Activated CD8-positive, alpha-beta memory T cell treated with anti-CD3 and anti-CD28 coated beads, Interleukin-2, amount 10 ng/mL, durations not matched to agents 7 days and 5 days (primary cell): ENCODE data around the gene KCNJ18. TPM values are rescaled to one million over a fixed set of nuclear protein-coding genes. Genes with fewer than 3 reads are reported as not detected.
"Not testable (repeated sequence)": the region's sequence is repeated elsewhere in the genome, so short reads cannot be mapped to it uniquely, and the experiment has no call there.

Source experiments
- ATAC-seq: fragments of 150-1000 bp; cut with Tn5 transposase; one replicate; pipeline ENCODE4 v1.10.0; 2021; ENCODE audit warnings: moderate library complexity
- CTCF ChIA-PET: fragments of 350-600 bp; sonication (Branson Sonifier 250); formaldehyde crosslinking; loops from one replicate; lab custom pipeline; 2021; ENCODE audit warnings: antibody characterized with exemption; lab: Charles Lee
- DNase-seq: peaks from one replicate; pipeline ENCODE4 v3.0.0-alpha.2; 2020
- H3K27ac Mint-ChIP-seq: one replicate; pipeline ENCODE4 v1.8.0; 2021; ENCODE audit warnings: mild to moderate bottlenecking, mixed read lengths
- H3K27me3 Mint-ChIP-seq: one replicate; pipeline ENCODE4 v1.8.0; 2021; ENCODE audit warnings: mixed read lengths
- H3K36me3 Mint-ChIP-seq: one replicate; pipeline ENCODE4 v1.8.0; 2021; ENCODE audit warnings: mild to moderate bottlenecking, mixed read lengths
- H3K4me1 Mint-ChIP-seq: one replicate; pipeline ENCODE4 v1.8.0; 2021; ENCODE audit warnings: mixed read lengths
- H3K4me3 Mint-ChIP-seq: one replicate; pipeline ENCODE4 v1.8.0; 2021; ENCODE audit warnings: mild to moderate bottlenecking, moderate library complexity, mixed read lengths
- H3K9me3 Mint-ChIP-seq: one replicate; pipeline ENCODE4 v1.8.0; 2022; ENCODE audit warnings: low read depth, mixed read lengths
- total RNA-seq, 2 experiments: library from RNA; stranded (reverse); gene quantifications; one replicate each; pipeline ENCODE4 v1.2.3, GENCODE V29; 2021

The KCNJ18 gene
- total RNA-seq, 2 experiments from 2014 or later, result not detected

DNA sequence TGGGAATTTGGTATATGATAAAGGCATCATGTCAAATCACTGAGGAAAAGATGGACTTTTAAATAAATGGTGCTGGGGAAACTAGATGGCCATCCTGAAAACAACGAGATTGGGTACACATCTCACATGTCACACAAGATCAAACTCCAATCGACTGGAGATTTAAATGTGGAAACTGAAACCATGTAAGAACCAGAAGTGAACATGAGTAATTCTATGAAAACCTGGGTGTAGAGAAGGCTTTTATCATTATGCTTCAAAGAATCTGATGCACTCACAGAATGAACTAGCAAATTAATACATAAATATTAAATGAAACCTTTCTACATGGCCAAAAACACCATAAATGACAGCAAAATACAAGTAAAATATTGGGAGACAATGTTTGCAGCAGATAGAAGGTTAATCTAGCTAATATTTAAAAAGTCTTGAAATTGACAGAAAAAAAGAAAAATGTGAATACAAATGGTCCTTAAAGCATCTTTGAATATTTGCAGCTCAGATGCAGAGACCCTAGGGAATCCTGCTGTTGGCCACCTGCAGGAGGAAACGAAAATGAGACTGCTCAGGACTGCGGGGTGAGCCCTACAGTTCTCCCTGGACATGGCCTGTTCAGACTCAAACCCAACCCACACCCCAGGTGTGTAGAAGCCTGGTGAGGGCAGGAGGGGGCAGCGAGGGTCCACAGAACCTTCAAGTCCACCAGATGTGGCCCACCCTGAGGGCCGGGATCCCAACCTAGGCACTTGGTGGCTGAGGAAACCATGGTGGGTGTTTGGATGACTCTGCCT lies 32.1 kb downstream of the KCNJ18 start:
- H3K4me1 Mint-ChIP-seq, H3K27ac Mint-ChIP-seq, H3K9me3 Mint-ChIP-seq, H3K36me3 Mint-ChIP-seq, CTCF ChIA-PET, ATAC-seq, H3K27me3 Mint-ChIP-seq, H3K4me3 Mint-ChIP-seq, DNase-seq: not testable (repeated sequence)

DNA sequence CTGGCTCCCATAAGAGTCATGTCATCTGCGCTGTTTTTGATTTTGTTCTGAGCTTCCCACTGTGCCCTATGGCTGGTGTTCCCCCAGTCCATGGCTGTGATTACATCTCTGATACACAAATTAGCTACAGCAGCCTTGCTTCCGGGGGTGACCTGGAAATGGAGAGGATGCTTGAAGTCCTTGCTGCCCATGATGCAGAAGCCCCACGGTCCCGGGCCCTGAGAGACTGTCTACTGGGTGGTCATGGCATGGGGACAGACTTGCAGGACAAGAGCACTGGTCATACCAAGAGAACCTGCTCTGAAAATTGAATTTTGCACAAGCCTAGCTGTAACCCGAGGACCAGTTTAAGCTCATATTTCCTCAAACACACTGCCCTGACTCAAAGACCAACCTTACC lies 38.8 kb downstream of the KCNJ18 start:
- peak; percentile 4 for DNase-seq
- H3K27me3 Mint-ChIP-seq, H3K27ac Mint-ChIP-seq, H3K4me1 Mint-ChIP-seq, H3K4me3 Mint-ChIP-seq, H3K36me3 Mint-ChIP-seq, H3K9me3 Mint-ChIP-seq, CTCF ChIA-PET, ATAC-seq: not testable (repeated sequence)

DNA sequence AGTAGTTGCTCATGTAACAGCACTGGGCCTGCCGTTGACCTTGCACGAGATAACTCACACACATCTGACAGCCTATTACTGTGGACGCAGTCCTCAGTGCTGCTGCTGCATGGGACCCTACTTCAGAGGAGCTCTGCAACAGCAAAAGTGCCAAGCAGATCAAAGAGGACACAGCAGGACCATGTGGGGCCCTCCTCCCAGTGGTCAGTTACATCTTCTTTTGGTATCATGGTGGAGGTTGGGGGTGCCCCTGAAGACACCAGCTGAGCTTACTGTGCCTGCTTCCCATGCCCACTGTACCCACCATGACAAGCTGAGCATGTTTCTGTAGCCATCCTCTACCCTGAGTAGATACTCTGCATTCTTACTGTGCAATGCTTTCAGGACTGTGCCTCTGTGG lies 41.6 kb downstream of the KCNJ18 start:
- H3K9me3 Mint-ChIP-seq, DNase-seq, CTCF ChIA-PET, ATAC-seq, H3K27ac Mint-ChIP-seq, H3K4me1 Mint-ChIP-seq, H3K36me3 Mint-ChIP-seq, H3K27me3 Mint-ChIP-seq, H3K4me3 Mint-ChIP-seq: not testable (repeated sequence)

DNA sequence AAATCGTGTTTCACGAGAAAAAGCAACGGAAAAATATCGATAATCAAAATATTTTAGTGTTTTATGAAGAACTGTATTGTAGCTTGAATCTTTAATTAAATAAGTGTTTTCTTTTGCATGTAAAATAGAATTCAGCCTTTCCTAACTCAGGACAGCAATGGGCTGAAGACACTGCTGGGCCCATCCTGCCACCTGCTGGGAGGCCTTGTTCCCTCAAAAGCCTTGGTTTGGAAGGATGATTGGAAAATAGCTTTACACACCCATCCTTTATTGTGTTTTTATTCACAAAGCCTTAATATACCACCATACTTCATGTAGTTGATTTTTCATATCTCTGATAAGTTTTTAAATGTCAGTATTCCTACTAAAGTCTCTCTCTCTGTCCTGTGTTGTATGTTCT lies 43.5 kb downstream of the KCNJ18 start:
- CTCF ChIA-PET, H3K27me3 Mint-ChIP-seq, H3K9me3 Mint-ChIP-seq, DNase-seq, H3K4me3 Mint-ChIP-seq, H3K4me1 Mint-ChIP-seq, H3K27ac Mint-ChIP-seq, ATAC-seq, H3K36me3 Mint-ChIP-seq: not testable (repeated sequence)

DNA sequence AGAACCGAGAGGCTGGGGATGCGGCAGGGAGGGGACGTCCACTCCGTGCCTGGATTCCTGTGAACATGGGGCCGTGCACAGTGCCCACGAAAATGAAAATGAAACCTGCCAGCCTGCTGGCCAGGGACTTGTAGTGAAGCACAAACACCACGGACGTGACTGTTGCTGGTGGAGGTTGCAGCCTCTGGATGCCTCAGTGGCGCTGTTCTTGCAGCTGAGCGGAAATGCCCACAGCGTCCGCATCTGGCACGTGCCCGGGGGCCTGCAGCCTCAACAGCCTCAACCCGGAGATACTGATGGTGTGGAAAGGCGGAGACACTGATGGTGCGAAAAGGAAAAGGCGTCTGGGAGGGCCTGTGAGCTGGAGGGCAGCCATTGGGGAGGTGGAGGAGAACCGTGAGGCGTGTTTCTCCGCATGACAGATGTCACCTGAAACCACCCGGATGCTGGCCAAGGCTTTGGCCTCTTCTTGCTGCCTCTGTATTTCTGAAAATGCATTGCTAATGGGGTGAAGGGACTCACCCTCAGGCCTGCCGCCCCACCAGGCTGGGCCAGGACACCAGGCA lies 44.8 kb downstream of the KCNJ18 start:
- H3K9me3 Mint-ChIP-seq, H3K4me3 Mint-ChIP-seq, ATAC-seq, H3K4me1 Mint-ChIP-seq, H3K27me3 Mint-ChIP-seq, H3K36me3 Mint-ChIP-seq, H3K27ac Mint-ChIP-seq, DNase-seq, CTCF ChIA-PET: not testable (repeated sequence)

DNA sequence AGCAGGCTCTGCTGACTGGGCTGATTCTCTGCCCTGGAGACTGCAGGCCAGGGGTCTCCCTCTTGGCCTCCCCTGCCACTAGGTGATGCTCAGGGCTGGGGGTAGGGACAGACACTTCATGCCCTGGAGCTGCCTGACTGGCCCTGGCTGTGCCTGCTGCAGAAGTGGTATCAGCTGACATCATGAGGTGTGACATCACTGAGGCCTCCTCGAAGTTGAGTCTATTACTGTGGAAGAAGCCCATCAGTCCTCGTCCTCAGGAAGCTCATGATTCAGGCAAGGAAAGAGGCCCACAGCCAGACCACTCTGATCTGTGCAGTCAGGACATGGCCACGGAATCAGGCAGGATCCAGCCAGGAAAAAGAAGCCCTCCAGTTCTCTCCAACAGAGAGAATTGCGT lies 45.9 kb downstream of the KCNJ18 start:
- H3K9me3 Mint-ChIP-seq, CTCF ChIA-PET, H3K36me3 Mint-ChIP-seq, H3K4me1 Mint-ChIP-seq, H3K4me3 Mint-ChIP-seq, DNase-seq, H3K27ac Mint-ChIP-seq, ATAC-seq, H3K27me3 Mint-ChIP-seq: not testable (repeated sequence)

DNA sequence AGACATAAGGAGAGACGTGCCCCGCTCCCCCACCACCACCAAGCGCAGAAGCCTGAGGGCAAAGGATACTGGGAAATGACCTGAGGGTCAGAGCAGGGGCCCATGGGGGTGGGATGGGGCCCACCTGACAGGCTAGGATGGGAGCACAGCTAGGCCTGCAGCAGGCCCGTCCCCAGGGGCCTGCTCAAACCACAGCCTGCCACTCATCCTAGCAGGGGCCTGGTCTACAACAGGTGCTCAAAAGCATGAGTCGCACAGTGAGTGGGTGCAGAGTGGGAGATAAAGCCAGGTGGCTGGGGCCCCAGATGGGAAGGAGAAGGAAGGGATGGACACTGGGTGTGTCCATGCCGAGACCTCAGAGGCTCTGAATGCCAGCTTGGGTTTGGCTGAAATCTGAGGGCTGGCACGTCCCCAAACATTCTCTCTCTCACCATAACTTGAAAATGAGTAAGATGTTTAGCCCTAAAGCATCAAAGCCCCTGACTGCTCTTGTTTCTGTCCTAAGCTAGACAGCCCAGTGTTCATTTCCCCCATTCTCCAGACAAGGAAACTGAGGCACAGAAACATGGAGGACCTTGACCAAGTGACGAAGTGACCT lies 46.7 kb downstream of the KCNJ18 start:
- ATAC-seq, H3K27ac Mint-ChIP-seq, CTCF ChIA-PET, H3K36me3 Mint-ChIP-seq, H3K4me3 Mint-ChIP-seq, DNase-seq, H3K4me1 Mint-ChIP-seq, H3K27me3 Mint-ChIP-seq, H3K9me3 Mint-ChIP-seq: not testable (repeated sequence)

DNA sequence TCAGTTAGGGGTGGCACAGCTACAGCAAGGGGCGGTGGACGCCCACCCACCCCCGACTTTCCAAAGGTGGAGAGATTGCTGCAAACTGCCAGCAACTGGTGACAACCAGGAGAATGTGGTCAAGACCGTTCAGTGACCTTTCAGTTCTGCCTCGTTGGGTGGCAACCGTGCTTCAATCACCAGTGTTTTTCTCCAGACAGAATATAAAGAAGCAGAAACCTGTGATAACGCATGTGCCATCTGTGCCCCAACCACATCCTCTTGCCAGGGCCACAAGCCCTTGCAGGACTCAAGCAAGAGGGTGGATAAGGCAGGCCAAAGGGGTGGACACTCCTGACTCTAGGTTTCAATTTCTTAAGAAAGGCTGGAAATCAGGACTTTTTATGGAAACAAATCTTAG lies 47.2 kb downstream of the KCNJ18 start:
- CTCF ChIA-PET, H3K4me1 Mint-ChIP-seq, H3K27ac Mint-ChIP-seq, H3K36me3 Mint-ChIP-seq, H3K9me3 Mint-ChIP-seq, ATAC-seq, H3K4me3 Mint-ChIP-seq, H3K27me3 Mint-ChIP-seq, DNase-seq: not testable (repeated sequence)

DNA sequence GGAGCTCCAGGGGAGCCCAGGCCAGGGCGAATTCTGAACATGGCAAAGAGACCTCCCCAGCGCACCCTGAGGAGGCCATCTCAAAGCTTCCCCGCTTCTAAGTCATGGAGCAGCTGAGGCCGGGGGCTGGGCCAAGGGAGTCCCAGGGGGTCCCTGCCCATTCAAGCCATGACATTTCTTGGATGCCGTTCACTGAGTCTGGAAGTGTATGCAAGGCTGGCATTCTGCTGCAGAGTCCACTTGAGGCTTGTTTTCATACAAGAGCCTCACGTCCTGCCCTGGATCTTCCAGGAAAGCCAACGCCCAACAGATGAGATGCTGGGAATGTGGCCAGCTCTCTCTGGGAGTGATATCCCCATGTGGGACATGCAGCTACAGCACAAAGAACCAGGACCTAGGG lies 48.5 kb downstream of the KCNJ18 start:
- H3K36me3 Mint-ChIP-seq, H3K9me3 Mint-ChIP-seq, DNase-seq, H3K27me3 Mint-ChIP-seq, H3K4me3 Mint-ChIP-seq, CTCF ChIA-PET, H3K27ac Mint-ChIP-seq, H3K4me1 Mint-ChIP-seq, ATAC-seq: not testable (repeated sequence)

DNA sequence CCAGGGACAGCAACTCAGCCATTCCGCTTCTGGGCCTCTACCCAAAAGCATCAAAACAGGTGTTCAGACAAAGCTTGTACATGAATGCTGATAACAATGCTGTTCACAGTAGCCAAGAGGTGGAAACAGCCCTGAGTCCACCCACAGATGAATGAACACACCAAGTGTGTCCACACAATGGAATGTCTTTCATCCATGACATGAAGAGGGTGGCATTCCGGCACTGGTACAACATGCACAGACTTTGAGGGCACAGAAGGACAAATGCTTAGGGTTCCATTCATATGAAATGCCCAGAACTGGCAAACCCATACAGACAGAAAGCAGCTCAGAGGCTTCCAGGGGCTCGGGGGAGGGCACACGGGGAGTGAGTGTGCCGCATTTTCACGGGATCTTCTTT lies 49.2 kb downstream of the KCNJ18 start:
- ATAC-seq, H3K9me3 Mint-ChIP-seq, H3K27ac Mint-ChIP-seq, H3K4me3 Mint-ChIP-seq, DNase-seq, CTCF ChIA-PET, H3K4me1 Mint-ChIP-seq, H3K36me3 Mint-ChIP-seq, H3K27me3 Mint-ChIP-seq: not testable (repeated sequence)

DNA sequence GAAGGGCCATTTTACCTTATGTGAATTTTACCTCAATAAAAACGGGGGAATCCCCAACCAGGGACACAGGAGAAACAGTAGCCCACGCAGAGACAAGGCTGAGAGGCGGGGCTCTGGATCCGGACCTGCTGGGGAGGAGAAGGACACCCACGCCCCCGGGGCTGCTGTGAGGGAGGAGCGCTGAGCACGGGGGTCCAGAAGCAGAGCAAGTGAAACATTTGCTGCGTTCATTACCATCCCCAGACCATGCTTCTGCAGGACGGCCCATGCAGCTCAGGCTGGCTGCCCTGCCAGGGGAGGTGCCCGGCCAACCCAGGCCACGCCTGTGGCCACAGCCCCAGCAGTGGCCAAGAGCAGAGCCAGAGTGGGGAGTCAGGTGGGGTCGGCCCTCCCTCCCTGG lies 50.0 kb downstream of the KCNJ18 start:
- Mint-ChIP-seq H3K27ac (no peak overlapping the region), H3K27me3 (no peaks in the 10 kb centered on the region), H3K9me3 (peaks cover 2% of the 10 kb centered on the region), H3K4me1 (no peaks in the 10 kb centered on the region), H3K4me3 (no peak overlapping the region), H3K36me3 (no peaks in the 10 kb centered on the region)
- no peak for ATAC-seq
- CTCF ChIA-PET, result no interaction called here
- DNase-seq, result no peak

DNA sequence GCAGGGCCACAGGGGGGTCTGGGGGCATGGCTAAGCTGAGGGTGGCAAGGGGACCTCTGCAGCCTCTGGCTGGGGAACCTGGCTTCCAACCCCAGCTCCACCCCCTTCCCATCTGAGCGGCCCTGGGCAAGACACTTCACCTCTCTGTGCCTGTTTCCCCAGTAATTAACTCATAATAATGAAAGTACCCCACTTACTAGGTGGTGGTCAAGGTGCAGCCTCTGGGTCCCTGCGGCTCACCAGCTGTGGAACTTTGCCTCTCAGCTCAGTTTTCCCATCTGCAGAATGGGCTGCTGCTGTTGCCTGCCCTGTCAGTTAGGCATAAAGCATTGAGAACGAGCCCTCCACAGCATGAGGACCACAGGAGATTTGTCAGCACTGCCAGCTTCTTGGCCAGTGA lies 51.8 kb downstream of the KCNJ18 start:
- CTCF ChIA-PET, result not testable (repeated sequence)

DNA sequence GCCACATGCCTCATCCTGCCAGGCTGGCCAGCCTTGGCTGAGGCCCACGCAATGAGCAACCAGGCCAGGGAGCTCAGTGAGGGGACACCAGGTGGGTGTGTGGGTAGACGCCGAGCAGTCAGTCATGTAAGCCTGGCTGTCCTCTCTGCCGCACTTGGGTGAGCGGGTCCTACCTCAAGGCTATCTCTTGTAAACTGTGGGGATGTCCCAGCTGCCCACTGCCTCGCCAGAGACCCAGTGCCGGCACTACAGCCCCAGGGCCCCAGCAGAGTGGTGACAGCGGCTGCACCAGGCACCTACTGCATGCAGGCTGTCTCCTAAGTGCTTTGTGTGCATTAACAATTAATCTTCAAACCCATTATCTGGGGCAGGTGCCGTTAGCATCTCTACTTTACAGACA lies 52.3 kb downstream of the KCNJ18 start:
- DNase-seq, H3K4me3 Mint-ChIP-seq, H3K36me3 Mint-ChIP-seq, H3K9me3 Mint-ChIP-seq, CTCF ChIA-PET, H3K27me3 Mint-ChIP-seq, ATAC-seq, H3K27ac Mint-ChIP-seq, H3K4me1 Mint-ChIP-seq: not testable (repeated sequence)

More for the DNA sequence above, 51.8 kb downstream of the KCNJ18 start:
- not testable (repeated sequence) for H3K4me3 Mint-ChIP-seq, H3K27me3 Mint-ChIP-seq, H3K9me3 Mint-ChIP-seq, H3K4me1 Mint-ChIP-seq, DNase-seq, H3K36me3 Mint-ChIP-seq, ATAC-seq, H3K27ac Mint-ChIP-seq

DNA sequence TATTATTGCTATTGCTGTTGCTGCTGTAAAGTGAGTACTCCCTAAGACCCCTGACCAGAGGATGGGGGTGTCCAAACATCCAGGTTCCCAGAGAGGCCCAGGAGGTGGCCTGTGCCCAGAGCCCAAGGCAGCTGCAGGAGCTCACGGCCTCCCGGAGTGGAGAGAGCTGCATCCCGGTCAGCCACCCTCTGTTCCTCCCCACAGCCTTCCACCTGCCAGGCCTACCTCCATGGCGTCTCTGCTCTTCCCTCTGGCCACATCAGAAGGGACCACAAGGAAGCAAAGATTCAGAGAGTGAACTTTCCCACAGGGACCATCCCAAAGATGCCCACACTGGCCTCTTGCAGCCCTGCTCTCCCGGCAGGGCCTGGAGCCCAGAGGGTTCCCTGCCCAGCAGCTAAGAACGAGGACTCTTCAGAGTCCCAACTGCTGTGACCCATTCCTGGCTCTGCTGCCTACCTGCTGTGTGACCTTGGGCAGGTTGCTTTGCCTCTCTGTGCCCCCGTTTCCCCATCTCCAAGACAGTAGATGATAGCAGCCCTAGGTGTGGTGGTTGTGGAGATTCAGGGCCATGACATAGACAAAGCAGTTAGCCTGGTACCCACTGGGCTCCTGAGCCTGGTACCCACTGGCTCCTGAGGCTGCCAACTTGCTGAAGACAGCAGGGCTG lies 53.2 kb downstream of the KCNJ18 start:
- H3K9me3 Mint-ChIP-seq, H3K4me1 Mint-ChIP-seq, H3K27ac Mint-ChIP-seq, CTCF ChIA-PET, H3K4me3 Mint-ChIP-seq, H3K36me3 Mint-ChIP-seq, ATAC-seq, DNase-seq, H3K27me3 Mint-ChIP-seq: not testable (repeated sequence)
